IMR-90 (cell line): ENCODE data around the gene FRMD3. TPM values are rescaled to one million over a fixed set of nuclear protein-coding genes. Genes with fewer than 3 reads are reported as not detected.

Experiments used
- ATAC-seq: fragments of 200-7000 bp; cut with Tn5 transposase; 2 replicates; pipeline ENCODE4 v1.9.1; 2020; ENCODE audit warnings: low read depth, mild to moderate bottlenecking, moderate library complexity
- BruUV-seq: library from RNA; stranded (reverse); fragments of 400-500 nt; replicated peaks from 2 replicates; lab custom pipeline; 2021; lab: Mats Ljungman, UMichigan
- CTCF ChIA-PET: fragments of 300-600 bp; formaldehyde crosslinking; extraction: SDS; loops from one replicate; lab custom pipeline; 2021; ENCODE audit warnings: antibody characterized with exemption; lab: Yijun Ruan, JAX
- POLR2A ChIA-PET: fragments of 300-600 bp; sonication (Branson Sonifier 250); formaldehyde crosslinking; loops from one replicate; lab custom pipeline; 2022; ENCODE audit warnings: antibody characterized with exemption; ENCODE audit not compliant: unreplicated experiment; lab: Charles Lee
- DNase-seq: peaks from one replicate; pipeline ENCODE4 v3.0.0; 2013
- H2AFZ ChIP-seq: replicated peaks from 2 replicates; pipeline ENCODE3; 2013; ENCODE audit warnings: low read length, mild to moderate bottlenecking; ENCODE audit not compliant: poor library complexity
- H2AK5ac ChIP-seq: 2 replicates; pipeline ENCODE4 v1.6.1; 2013; ENCODE audit warnings: low read depth, low read length, inconsistent platforms
- H2AK9ac ChIP-seq: replicated peaks from 2 replicates; pipeline ENCODE3; 2013; ENCODE audit warnings: mild to moderate bottlenecking, low read depth, low read length, moderate library complexity; ENCODE audit not compliant: poor library complexity
- H2BK120ac ChIP-seq: 2 replicates; pipeline ENCODE4 v1.6.1; 2013; ENCODE audit warnings: low read depth, low read length, inconsistent platforms
- H2BK15ac ChIP-seq: 3 replicates; pipeline ENCODE4 v1.6.1; 2013; ENCODE audit warnings: low read depth, low read length, inconsistent platforms
- H2BK20ac ChIP-seq: 2 replicates; pipeline ENCODE4 v1.6.1; 2013; ENCODE audit warnings: low read depth, mild to moderate bottlenecking, inconsistent platforms, low read length, moderate library complexity
- H2BK5ac ChIP-seq: 2 replicates; pipeline ENCODE4 v1.6.1; 2013; ENCODE audit warnings: mild to moderate bottlenecking, low read depth, low read length, inconsistent platforms; ENCODE audit not compliant: poor library complexity, severe bottlenecking
- H3K14ac ChIP-seq: replicated peaks from 2 replicates; pipeline ENCODE4 v1.6.1; 2013; ENCODE audit warnings: low read depth, low read length, inconsistent platforms
- H3K18ac ChIP-seq: 2 replicates; pipeline ENCODE4 v1.6.1; 2013; ENCODE audit warnings: low read depth, low read length, control low read depth
- H3K23ac ChIP-seq: 2 replicates; pipeline ENCODE4 v1.6.1; 2013; ENCODE audit warnings: low read depth, low read length, inconsistent platforms
- H3K27ac ChIP-seq: 2 replicates; pipeline ENCODE4 v1.5.1; 2013; ENCODE audit warnings: mild to moderate bottlenecking, control low read depth, low read length; ENCODE audit not compliant: insufficient read depth
- H3K27me3 ChIP-seq: 2 replicates; pipeline ENCODE4 v1.6.1; 2013; ENCODE audit warnings: low read length; ENCODE audit not compliant: control insufficient read depth, insufficient read depth
- H3K36me3 ChIP-seq: 2 replicates; pipeline ENCODE4 v1.6.1; 2013; ENCODE audit warnings: low read length, mixed read lengths; ENCODE audit not compliant: control insufficient read depth, insufficient read depth
- H3K4ac ChIP-seq: 2 replicates; pipeline ENCODE4 v1.6.1; 2013; ENCODE audit warnings: low read depth, low read length, inconsistent platforms
- H3K4me1 ChIP-seq: 2 replicates; pipeline ENCODE4 v1.6.1; 2013; ENCODE audit warnings: low read length, mixed read lengths; ENCODE audit not compliant: control insufficient read depth, insufficient read depth
- H3K4me2 ChIP-seq: 2 replicates; pipeline ENCODE4 v1.6.1; 2013; ENCODE audit warnings: low read depth, mild to moderate bottlenecking, control low read depth, low read length, moderate library complexity
- H3K4me3 ChIP-seq: 2 replicates; pipeline ENCODE4 v1.5.1; 2013; ENCODE audit warnings: low read depth, mild to moderate bottlenecking, control low read depth, low read length, moderate library complexity; ENCODE audit not compliant: insufficient read depth
- H3K56ac ChIP-seq: 2 replicates; pipeline ENCODE4 v1.6.1; 2013; ENCODE audit warnings: low read length, inconsistent platforms; ENCODE audit not compliant: insufficient read depth; ENCODE audit errors: extremely low read depth
- H3K79me1 ChIP-seq, 2 experiments: 2 replicates each; pipeline ENCODE4 v1.6.1; 2013; ENCODE audit warnings: low read length in 2 of 2, inconsistent platforms in 1 of 2, low read depth in 1 of 2
- H3K9ac ChIP-seq: 2 replicates; pipeline ENCODE4 v1.6.1; 2013; ENCODE audit warnings: low read depth, low read length, control low read depth
- H3K9me1 ChIP-seq: 2 replicates; pipeline ENCODE4 v1.6.1; 2013; ENCODE audit warnings: low read length, inconsistent platforms; ENCODE audit not compliant: insufficient read depth
- H3K9me3 ChIP-seq: 2 replicates; pipeline ENCODE4 v1.6.1; 2013; ENCODE audit warnings: low read length; ENCODE audit not compliant: control insufficient read depth, insufficient read depth
- H4K20me1 ChIP-seq: 2 replicates; pipeline ENCODE4 v1.6.1; 2013; ENCODE audit warnings: low read length, inconsistent platforms; ENCODE audit not compliant: insufficient read depth
- H4K5ac ChIP-seq: 2 replicates; pipeline ENCODE4 v1.6.1; 2013; ENCODE audit warnings: mild to moderate bottlenecking, low read depth, low read length, control low read depth
- H4K8ac ChIP-seq, 2 experiments: 2 replicates each; pipeline ENCODE4 v1.6.1; 2013; ENCODE audit warnings: low read depth in 2 of 2, low read length in 2 of 2, control low read depth in 1 of 2, inconsistent platforms in 1 of 2
- H4K91ac ChIP-seq: 2 replicates; pipeline ENCODE4 v1.6.1; 2013; ENCODE audit warnings: low read depth, low read length, inconsistent platforms; ENCODE audit not compliant: insufficient read depth
- BHLHE40 ChIP-seq: fragments of 150-350 bp; IDR thresholded peaks from 2 replicates; pipeline ENCODE4 v1.6.1; 2016; ENCODE audit warnings: mild to moderate bottlenecking, low read depth, low read length
- CEBPB ChIP-seq: IDR thresholded peaks from 2 replicates; pipeline ENCODE4 v1.6.1; 2012; ENCODE audit warnings: low read depth, low read length, improper control_type of control experiment
- CHD1 ChIP-seq: IDR thresholded peaks from 2 replicates; pipeline ENCODE4 v1.6.1; 2012; ENCODE audit warnings: low read depth, low read length, improper control_type of control experiment
- FOS ChIP-seq: fragments of 150-350 bp; IDR thresholded peaks from 2 replicates; pipeline ENCODE4 v1.6.1; 2016; ENCODE audit warnings: low read depth, low read length
- MAFK ChIP-seq: IDR thresholded peaks from 2 replicates; pipeline ENCODE4 v1.6.1; 2012; ENCODE audit warnings: low read depth, low read length, improper control_type of control experiment
- MAZ ChIP-seq: IDR thresholded peaks from 2 replicates; pipeline ENCODE4 v1.6.1; 2012; ENCODE audit warnings: low read depth, mild to moderate bottlenecking, low read length, improper control_type of control experiment, moderate library complexity, borderline replicate concordance
- MXI1 ChIP-seq: IDR thresholded peaks from 2 replicates; pipeline ENCODE4 v1.6.1; 2012; ENCODE audit warnings: low read depth, mild to moderate bottlenecking, low read length, moderate library complexity, borderline replicate concordance
- POLR2A ChIP-seq: IDR thresholded peaks from 2 replicates; pipeline ENCODE4 v1.6.1; 2012; ENCODE audit warnings: mild to moderate bottlenecking, low read depth, low read length
- RCOR1 ChIP-seq: IDR thresholded peaks from 2 replicates; pipeline ENCODE4 v1.6.1; 2012; ENCODE audit warnings: mild to moderate bottlenecking, low read length, improper control_type of control experiment; ENCODE audit not compliant: insufficient replicate concordance
- RFX5 ChIP-seq: IDR thresholded peaks from 2 replicates; pipeline ENCODE4 v1.8.0; 2012; ENCODE audit warnings: low read depth, mild to moderate bottlenecking, low read length, moderate library complexity
- SMC3 ChIP-seq: fragments of 150-350 bp; IDR thresholded peaks from 2 replicates; pipeline ENCODE4 v1.6.1; 2016; ENCODE audit warnings: low read depth, mild to moderate bottlenecking, antibody characterized with exemption, low read length, moderate library complexity
- WGBS, 2 experiments: methylation state at CpG; one replicate each; pipeline versions ENCODE4 v1.1.5 to v1.1.7; 2013; ENCODE audit warnings: missing lambda C conversion rate in 2 of 2; ENCODE audit not compliant: insufficient read length in 1 of 2; ENCODE audit errors: extremely low coverage in 2 of 2; 5-methylcytosine and 5-hydroxymethylcytosine counted together
- dilution Hi-C: fragments of 300-500 bp; cut with HindIII; formaldehyde crosslinking; loops from one replicate; pipeline ENCODE4 v1.14.3; 2018; ENCODE audit warnings: low sequenced_read_pairs; ENCODE audit not compliant: unreplicated experiment
- in situ Hi-C: fragments of 300-500 bp; cut with MboI; formaldehyde crosslinking; loops from 3 replicates; pipeline ENCODE4 v1.14.3; 2019; ENCODE audit warnings: low sequenced_read_pairs, inconsistent platforms, mixed read lengths
- intact Hi-C: fragments of 100-400 bp; cut with micrococcal nuclease; formaldehyde crosslinking; loops from 2 replicates; pipeline ENCODE4 v1.10.0; 2022
- polyA plus RNA-seq, 3 experiments: library from polyadenylated mRNA; depleted of rRNA; stranded (reverse); fragments of >200 nt; gene quantifications; 2 replicates each; pipeline ENCODE4 v1.2.3, GENCODE V29; 2012; ENCODE audit warnings: low replicate concordance in 1 of 3
- total RNA-seq: library from RNA; depleted of rRNA; stranded (reverse); fragments of >200 nt; gene quantifications from 2 replicates; pipeline ENCODE4 v1.2.3, GENCODE V29; 2012
- TF ChIP-seq, protein P1 (sequence below): fragments of 150-350 bp; IDR thresholded peaks from 2 replicates; pipeline ENCODE4 v1.6.1; 2017; ENCODE audit warnings: mild to moderate bottlenecking, antibody characterized with exemption, low read length, low read depth
- TF ChIP-seq, protein P2 (sequence below): fragments of 150-350 bp; IDR thresholded peaks from 2 replicates; pipeline ENCODE4 v1.6.1; 2016; ENCODE audit warnings: low read depth, mild to moderate bottlenecking, low read length, moderate library complexity, borderline replicate concordance

FRMD3 gene
- total and polyA plus RNA-seq, 2 of the 4 experiments (the other 2 are of a cell fraction), result 0.02 to 0.18 TPM

DNA sequence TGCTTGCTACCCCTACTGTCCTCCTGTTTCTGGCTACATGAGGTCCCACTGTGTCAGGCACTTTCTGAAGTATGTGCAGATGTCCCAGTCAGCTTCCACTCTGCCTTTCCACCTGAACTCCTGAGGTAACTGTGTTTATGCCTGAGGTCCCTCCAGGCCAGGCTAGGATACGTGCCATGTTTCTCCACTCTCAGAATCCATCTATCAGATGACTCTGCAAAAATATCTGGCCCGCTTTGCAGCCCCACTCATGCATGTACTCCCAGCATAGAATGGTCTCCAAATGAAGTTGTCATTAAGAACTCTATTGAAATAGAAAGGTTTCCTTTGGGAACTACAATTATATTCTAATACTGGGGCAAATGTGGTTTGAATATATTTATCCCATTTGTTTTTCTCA, 243.4 kb downstream of the FRMD3 start:
- Histone ChIP-seq H2BK15ac (no peak overlapping the region), H3K9ac (no peak overlapping the region), H3K27me3 (no peaks in the 10 kb centered on the region), H3K23ac (no peak overlapping the region), H3K56ac (no peak overlapping the region), H2BK120ac (no peak overlapping the region), H3K9me1 (no peaks in the 10 kb centered on the region), H3K36me3 (no peaks in the 10 kb centered on the region), H4K91ac (no peak overlapping the region), H3K4me3 (no peak overlapping the region), H3K14ac (no peak overlapping the region), H3K27ac (no peak overlapping the region), H3K9me3 (peaks cover 8% of the 10 kb centered on the region; the same call in 1 of the 2 replicates), H2BK5ac (no peak overlapping the region), H3K4me1 (no peaks in the 10 kb centered on the region), H2BK20ac (no peak overlapping the region), H3K4me2 (no peak overlapping the region), H3K4ac (no peak overlapping the region), H4K8ac (no peak overlapping the region), H2AK9ac (no peak overlapping the region), H4K20me1 (no peaks in the 10 kb centered on the region), H2AFZ (no peak overlapping the region), H4K5ac (no peak overlapping the region), H2AK5ac (no peak overlapping the region), H3K79me1 (no peaks in the 10 kb centered on the region), H3K18ac (no peak overlapping the region)
- ATAC-seq (no peak), DNase-seq (no peak)
- intact Hi-C loops (no loop called here), dilution Hi-C loops (no loop called here), in situ Hi-C loops (no loop called here)
- BruUV-seq, result no TSS peak
- TF ChIP-seq RFX5 (no peak), CEBPB (no peak), MAZ (no peak), MXI1 (no peak), RCOR1 (no peak), SMC3 (no peak), FOS (no peak), POLR2A (no peak), MAFK (no peak), CHD1 (no peak), BHLHE40 (no peak)
- TF ChIP-seq, protein P1, sequence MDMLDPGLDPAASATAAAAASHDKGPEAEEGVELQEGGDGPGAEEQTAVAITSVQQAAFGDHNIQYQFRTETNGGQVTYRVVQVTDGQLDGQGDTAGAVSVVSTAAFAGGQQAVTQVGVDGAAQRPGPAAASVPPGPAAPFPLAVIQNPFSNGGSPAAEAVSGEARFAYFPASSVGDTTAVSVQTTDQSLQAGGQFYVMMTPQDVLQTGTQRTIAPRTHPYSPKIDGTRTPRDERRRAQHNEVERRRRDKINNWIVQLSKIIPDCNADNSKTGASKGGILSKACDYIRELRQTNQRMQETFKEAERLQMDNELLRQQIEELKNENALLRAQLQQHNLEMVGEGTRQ, result no peak
- TF ChIP-seq, protein P2, sequence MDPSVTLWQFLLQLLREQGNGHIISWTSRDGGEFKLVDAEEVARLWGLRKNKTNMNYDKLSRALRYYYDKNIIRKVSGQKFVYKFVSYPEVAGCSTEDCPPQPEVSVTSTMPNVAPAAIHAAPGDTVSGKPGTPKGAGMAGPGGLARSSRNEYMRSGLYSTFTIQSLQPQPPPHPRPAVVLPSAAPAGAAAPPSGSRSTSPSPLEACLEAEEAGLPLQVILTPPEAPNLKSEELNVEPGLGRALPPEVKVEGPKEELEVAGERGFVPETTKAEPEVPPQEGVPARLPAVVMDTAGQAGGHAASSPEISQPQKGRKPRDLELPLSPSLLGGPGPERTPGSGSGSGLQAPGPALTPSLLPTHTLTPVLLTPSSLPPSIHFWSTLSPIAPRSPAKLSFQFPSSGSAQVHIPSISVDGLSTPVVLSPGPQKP, result no peak
- WGBS, 2 experiments, result no CpG with 5 or more reads among the region's 2 CpGs
- ChIA-PET POLR2A (no interaction called here), CTCF (no interaction called here)
